SK-N-DZ (cell line): ENCODE results near the gene ZBTB46.

ENCODE experiments used
- DNase-seq: peaks from one replicate; pipeline ENCODE4 v3.0.0-alpha.2; 2015; ENCODE audit warnings: low spot score

ZBTB46 gene

GRCh38 chr20:63768591-63769515 is 62.2 kb downstream of the ZBTB46 start:
- DNase-seq = no peak

- DNase-seq = no peak
These were observed 63.2 kb downstream of the ZBTB46 start for GRCh38 chr20:63767886-63768285.

GRCh38 chr20:63767456-63767855 is 63.6 kb downstream of the ZBTB46 start:
- no peak for DNase-seq

- DNase-seq = no peak
These were observed 64.2 kb downstream of the ZBTB46 start for GRCh38 chr20:63766695-63767426.

GRCh38 chr20:63765902-63766301 is 65.2 kb downstream of the ZBTB46 start:
- no peak for DNase-seq

GRCh38 chr20:63765082-63765873 is 65.8 kb downstream of the ZBTB46 start:
- DNase-seq = no peak

GRCh38 chr20:63759377-63759901 is 71.6 kb downstream of the ZBTB46 start:
- DNase-seq = no peak

GRCh38 chr20:63758152-63758551 is 72.9 kb downstream of the ZBTB46 start:
- no peak for DNase-seq

- no peak for DNase-seq
These were observed 74.4 kb downstream of the ZBTB46 start for GRCh38 chr20:63756648-63756991.

GRCh38 chr20:63755933-63756647 is 75.0 kb downstream of the ZBTB46 start:
- DNase-seq = no peak

GRCh38 chr20:63754008-63754407 is 77.1 kb downstream of the ZBTB46 start:
- no peak for DNase-seq

- no peak for DNase-seq
These were observed 77.7 kb downstream of the ZBTB46 start for GRCh38 chr20:63753381-63753780.

GRCh38 chr20:63752411-63753101 is 78.5 kb downstream of the ZBTB46 start:
- peak; percentile 65 for DNase-seq

GRCh38 chr20:63751471-63752271 is 79.4 kb downstream of the ZBTB46 start:
- peak; percentile 53 for DNase-seq

- DNase-seq = peak; percentile 58
These were observed 80.1 kb downstream of the ZBTB46 start for GRCh38 chr20:63750807-63751470.

- DNase-seq = no peak
These were observed 81.2 kb downstream of the ZBTB46 start for GRCh38 chr20:63749597-63750508.

- no peak for DNase-seq
These were observed 82.2 kb downstream of the ZBTB46 start for GRCh38 chr20:63748934-63749270.
